SJSA1 (cell line): ENCODE results near the gene MRPL41. TPM values are rescaled to one million over a fixed set of nuclear protein-coding genes. Genes with fewer than 3 reads are reported as not detected.
"Not testable (repeated sequence)": the region's sequence is repeated elsewhere in the genome, so short reads cannot be mapped to it uniquely, and the experiment has no call there.

Source experiments
- DNase-seq, 2 experiments: peaks; one replicate each; pipeline ENCODE4 v3.0.0-alpha.2; 2015 to 2020; ENCODE audit warnings: low spot score in 2 of 2, low read depth in 1 of 2
- H3K27ac ChIP-seq: fragments of 250-450 bp; sonication (Bioruptor Pico); 2 replicates; pipeline ENCODE4 v1.5.1; 2020; ENCODE audit warnings: mild to moderate bottlenecking, moderate library complexity
- H3K27me3 ChIP-seq: fragments of 250-450 bp; sonication (Bioruptor Pico); replicated peaks from 2 replicates; pipeline ENCODE4 v1.5.1; 2020; ENCODE audit warnings: mild to moderate bottlenecking, moderate library complexity
- H3K36me3 ChIP-seq: fragments of 250-450 bp; sonication (Bioruptor Pico); 2 replicates; pipeline ENCODE4 v1.5.1; 2020; ENCODE audit warnings: mild to moderate bottlenecking
- H3K4me1 ChIP-seq: fragments of 250-450 bp; sonication (Bioruptor Pico); replicated peaks from 2 replicates; pipeline ENCODE4 v1.6.1; 2021; ENCODE audit warnings: mild to moderate bottlenecking
- H3K4me3 ChIP-seq: fragments of 250-450 bp; sonication (Bioruptor Pico); 2 replicates; pipeline ENCODE4 v1.5.1; 2020; ENCODE audit warnings: mild to moderate bottlenecking
- H3K9me3 ChIP-seq: fragments of 250-450 bp; sonication (Bioruptor Pico); replicated peaks from 2 replicates; pipeline ENCODE4 v1.5.1; 2020; ENCODE audit warnings: mild to moderate bottlenecking
- total RNA-seq: library from RNA; depleted of rRNA; stranded (reverse); fragments of >200 nt; shearing (Covaris generic); gene quantifications from 2 replicates; pipeline ENCODE4 v1.2.3, GENCODE V29; 2014; rRNA removed

MRPL41 gene
- total RNA-seq, 1 experiment from 2014 or later, result 59.5 TPM

DNA sequence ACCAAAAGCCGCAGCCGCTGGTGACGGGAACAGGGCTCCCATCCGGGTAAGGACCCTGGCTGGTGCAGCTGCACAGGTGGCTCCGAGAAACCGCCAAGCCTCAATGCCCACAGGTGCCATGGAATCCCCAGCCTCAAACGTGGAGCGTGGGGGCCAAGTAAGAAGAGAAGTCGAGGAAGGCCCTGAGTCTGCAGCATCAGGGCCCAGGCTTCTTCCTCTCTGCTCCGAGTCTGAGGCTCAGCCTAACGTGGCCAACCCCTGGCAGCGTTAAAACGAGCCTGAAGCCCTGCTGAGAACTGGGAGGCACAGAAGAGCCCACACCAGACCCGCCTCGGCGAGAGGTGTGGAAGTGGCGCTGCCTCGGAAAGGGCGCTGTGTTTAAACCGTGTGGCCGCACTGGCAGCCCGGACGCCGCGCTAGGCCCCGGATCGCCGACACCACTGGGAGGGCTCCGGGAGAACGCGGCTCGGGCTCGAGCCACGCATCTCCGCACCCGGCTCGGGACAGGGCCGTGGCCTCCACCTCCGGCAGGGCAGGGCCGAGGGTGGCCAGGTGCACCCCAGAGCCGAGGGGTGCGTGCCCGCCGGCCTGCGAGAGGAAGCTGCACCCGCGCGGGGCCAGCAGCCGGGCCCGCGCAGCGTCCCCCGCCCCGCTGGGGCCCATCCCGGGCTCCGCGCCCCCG is 37.9 kb downstream of the MRPL41 start:
- Histone ChIP-seq H3K36me3 (peaks cover 43% of the 10 kb centered on the region), H3K9me3 (no peaks in the 10 kb centered on the region), H3K27me3 (no peaks in the 10 kb centered on the region), H3K4me1 (peaks cover 15% of the 10 kb centered on the region), H3K27ac (no peak overlapping the region), H3K4me3 (peak overlapping the region; percentile 83)
- peak in 1 of 2 experiments; percentile 33 for DNase-seq

DNA sequence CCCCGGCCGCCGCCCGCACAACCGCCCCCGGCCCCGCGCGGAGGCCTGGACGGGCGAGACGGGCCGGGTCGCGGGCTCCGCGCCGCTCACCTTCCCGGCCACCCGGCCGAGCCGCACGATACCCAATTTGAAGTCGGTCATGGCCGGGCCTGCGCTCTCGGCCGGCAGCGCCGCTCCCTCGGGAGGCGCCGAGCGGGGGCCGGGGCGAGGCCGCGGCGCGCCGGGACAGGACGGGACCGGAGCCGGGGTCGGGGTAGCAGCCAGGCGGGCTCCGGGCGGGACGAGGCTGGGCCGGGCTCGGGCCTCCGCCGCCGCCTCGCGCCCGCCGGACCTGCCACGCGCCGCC is 38.4 kb downstream of the MRPL41 start:
- Histone ChIP-seq H3K36me3 (peaks cover 40% of the 10 kb centered on the region), H3K9me3 (no peaks in the 10 kb centered on the region), H3K4me3 (peak overlapping the region; percentile 83), H3K27ac (no peak overlapping the region), H3K4me1 (peaks cover 15% of the 10 kb centered on the region), H3K27me3 (no peaks in the 10 kb centered on the region)
- no peak for DNase-seq

DNA sequence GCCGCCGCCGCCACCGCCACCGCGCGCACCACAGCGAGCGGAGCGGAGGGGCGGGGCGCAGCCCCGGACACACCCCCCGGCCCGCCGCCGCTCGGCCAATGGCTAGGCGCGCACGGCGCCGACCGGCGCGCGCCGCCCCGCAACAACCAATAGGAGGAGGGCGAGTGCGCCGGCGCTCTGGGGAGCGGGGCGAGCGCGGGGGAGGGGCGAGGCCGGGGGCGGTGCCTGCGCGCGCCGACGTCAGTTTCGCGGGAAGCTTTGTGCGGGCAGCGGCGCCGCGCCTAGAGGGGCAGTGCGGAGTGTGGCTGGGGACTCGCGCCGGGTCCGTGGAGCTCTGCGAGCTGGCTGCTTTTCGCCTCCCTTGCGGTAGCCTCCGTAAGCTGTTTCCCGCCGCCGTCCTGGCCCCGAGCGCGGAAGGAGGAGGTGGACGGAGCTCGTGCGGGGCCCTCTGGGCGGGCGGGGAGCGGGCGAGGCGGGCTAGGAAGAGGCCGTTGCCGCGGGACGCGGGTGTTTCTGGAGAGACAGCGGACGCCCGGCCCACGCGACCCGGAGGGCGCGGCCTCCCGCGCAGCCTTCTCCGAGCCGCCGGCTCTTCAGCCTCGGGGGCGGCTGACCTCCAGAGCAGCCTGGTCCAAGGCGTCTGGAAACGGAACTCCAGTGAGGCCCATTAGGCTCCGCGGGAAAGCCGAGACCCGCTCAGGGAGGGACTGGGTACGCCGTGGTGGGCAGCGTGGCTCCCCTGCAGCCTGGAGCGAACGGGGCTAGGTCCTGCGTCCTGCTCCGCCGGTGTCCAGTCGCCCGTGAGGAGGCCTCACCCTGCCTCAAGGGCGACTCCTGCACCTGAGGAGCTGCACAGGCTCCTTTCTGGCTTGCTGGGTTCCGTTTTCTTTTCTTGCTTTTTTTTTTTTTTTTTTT is 39.0 kb downstream of the MRPL41 start, which contains the start of gene ZMYND19:
Gene ZMYND19 (minus strand): TSS at position 44 of the 915 bp plus-strand sequence. CDS start 249 bp downstream, outside the sequence.
- H3K27ac ChIP-seq, result peak within 1 kb of the TSS; percentile 60
- peaks cover 37% of the 10 kb centered on the region for H3K36me3 ChIP-seq
- no peaks in the 10 kb centered on the region for H3K9me3 ChIP-seq
- H3K27me3 ChIP-seq, result no peaks in the 10 kb centered on the region
- peak; percentile 74 to 84 for DNase-seq
- peaks cover 15% of the 10 kb centered on the region for H3K4me1 ChIP-seq
- peak within 1 kb of the TSS; percentile 83 for H3K4me3 ChIP-seq

- Histone ChIP-seq H3K36me3 (peaks cover 21% of the 10 kb centered on the region), H3K27ac (no peak overlapping the region)
Observed at GRCh38 chr9:137592767-137593166, 41.1 kb downstream of the MRPL41 start.

DNA sequence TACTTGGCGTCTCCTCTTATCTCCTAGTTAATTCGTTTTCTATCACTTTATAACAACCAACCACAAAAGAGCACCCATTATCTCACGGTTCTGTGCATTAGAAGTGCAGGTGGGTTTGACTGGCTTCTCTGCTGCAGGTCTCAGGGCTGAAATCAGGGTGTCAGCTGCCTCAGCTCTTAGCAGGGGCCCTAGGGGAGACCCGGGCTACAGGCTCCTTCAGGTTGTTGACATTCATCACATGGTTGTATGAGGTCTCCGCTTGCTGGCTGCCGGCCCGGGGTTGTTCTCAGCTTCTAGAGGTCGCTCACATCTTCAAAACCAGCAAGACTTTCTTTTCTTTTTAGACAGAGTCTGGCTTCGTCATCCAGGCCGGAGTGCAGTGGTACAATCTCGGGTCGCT is 41.5 kb downstream of the MRPL41 start:
- Histone ChIP-seq H3K27me3 (no peaks in the 10 kb centered on the region), H3K4me1 (peaks cover 15% of the 10 kb centered on the region), H3K9me3 (no peaks in the 10 kb centered on the region), H3K27ac (no peak overlapping the region), H3K4me3 (no peak overlapping the region), H3K36me3 (peaks cover 17% of the 10 kb centered on the region)
- DNase-seq, result no peak

More at GRCh38 chr9:137592767-137593166, 41.1 kb downstream of the MRPL41 start:
- no peak for DNase-seq
- peaks cover 15% of the 10 kb centered on the region for H3K4me1 ChIP-seq
- no peak overlapping the region for H3K4me3 ChIP-seq
- H3K27me3 ChIP-seq, result no peaks in the 10 kb centered on the region
- no peaks in the 10 kb centered on the region for H3K9me3 ChIP-seq

DNA sequence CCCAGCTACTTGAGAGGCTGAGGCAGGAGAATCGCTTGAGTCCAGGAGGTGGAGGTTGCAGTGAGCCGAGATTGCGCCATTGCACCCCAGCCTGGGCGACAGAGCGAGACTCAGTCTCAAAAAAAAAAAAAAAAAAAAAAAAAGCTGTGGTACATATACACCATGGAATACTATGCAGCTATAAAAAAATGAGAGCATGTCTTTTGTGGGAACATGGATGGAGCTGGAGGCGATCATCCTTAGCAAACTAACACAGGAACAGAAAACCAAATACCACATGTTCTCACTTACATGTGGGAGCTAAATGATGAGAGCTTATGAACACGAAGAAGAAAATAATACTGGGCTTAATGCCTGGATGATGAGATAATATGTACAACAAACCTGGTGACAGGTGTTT is 44.9 kb downstream of the MRPL41 start:
- not testable (repeated sequence) for DNase-seq, H3K36me3 ChIP-seq, H3K27ac ChIP-seq, H3K9me3 ChIP-seq, H3K4me1 ChIP-seq, H3K27me3 ChIP-seq, H3K4me3 ChIP-seq

DNA sequence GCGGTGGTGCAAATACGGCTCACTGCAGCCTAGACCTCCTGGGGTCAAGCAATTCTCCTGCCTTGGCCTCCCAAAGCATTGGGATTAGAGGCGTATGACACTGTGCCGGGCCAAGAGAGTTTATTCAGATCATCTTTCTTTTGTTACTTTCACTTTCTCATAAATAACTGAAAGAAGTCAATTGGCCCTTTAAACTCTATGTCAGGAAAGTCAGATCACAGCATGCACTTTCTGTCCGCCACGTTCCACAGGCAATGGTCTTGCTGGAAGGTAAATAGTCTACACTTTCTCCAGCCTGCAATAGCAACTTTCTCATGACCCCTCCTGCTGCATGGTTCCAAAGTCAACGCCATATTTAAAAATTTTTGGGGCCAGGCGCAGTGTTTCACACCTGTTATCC is 47.3 kb downstream of the MRPL41 start:
- no peak for DNase-seq
- Histone ChIP-seq H3K4me3 (no peak overlapping the region), H3K36me3 (no peaks in the 10 kb centered on the region)

More for the DNA sequence above, 47.3 kb downstream of the MRPL41 start:
- H3K4me1 ChIP-seq, result no peaks in the 10 kb centered on the region
- H3K27me3 ChIP-seq, result no peaks in the 10 kb centered on the region
- no peak overlapping the region for H3K27ac ChIP-seq
- H3K9me3 ChIP-seq, result no peaks in the 10 kb centered on the region

Other genes with a start within 250 kb of the MRPL41 start
- gene NRARP, start 249.6 kb upstream of the MRPL41 start, total RNA-seq, result 0.97 and 1.2 TPM in 2 replicates
- gene EXD3, start 128.7 kb upstream of the MRPL41 start, total RNA-seq, result 1.8 and 4.0 TPM in 2 replicates
- gene NOXA1, start 128.5 kb upstream of the MRPL41 start, total RNA-seq, result not detected in 2 replicates
- gene ENTPD8, start 110.5 kb upstream of the MRPL41 start, total RNA-seq, result not detected in 2 replicates
- 11.6 and 17.9 TPM in 2 replicates for gene NSMF, start 92.5 kb upstream of the MRPL41 start, total RNA-seq
- gene PNPLA7, start 1.5 kb upstream of the MRPL41 start, total RNA-seq, result 0.05 TPM in 1 of 2 replicates, not detected in the other
- 11.3 and 18.7 TPM in 2 replicates for gene DPH7, start 27.0 kb downstream of the MRPL41 start, total RNA-seq
- gene ZMYND19, start 38.6 kb downstream of the MRPL41 start, total RNA-seq, result 20.9 and 32.4 TPM in 2 replicates
- gene ARRDC1, start 53.8 kb downstream of the MRPL41 start, total RNA-seq, result 8.0 and 10.4 TPM in 2 replicates
- gene EHMT1, start 67.1 kb downstream of the MRPL41 start, total RNA-seq, result 12.9 and 32.0 TPM in 2 replicates